OCI-M2 (cell line): ENCODE measurements around the gene STPG3.

Experiments used
- DNase-seq: peaks from one replicate; lab custom pipeline; 2025; ENCODE audit not compliant: unreplicated experiment; lab: John Stamatoyannopoulos, UW

Gene STPG3

DNA sequence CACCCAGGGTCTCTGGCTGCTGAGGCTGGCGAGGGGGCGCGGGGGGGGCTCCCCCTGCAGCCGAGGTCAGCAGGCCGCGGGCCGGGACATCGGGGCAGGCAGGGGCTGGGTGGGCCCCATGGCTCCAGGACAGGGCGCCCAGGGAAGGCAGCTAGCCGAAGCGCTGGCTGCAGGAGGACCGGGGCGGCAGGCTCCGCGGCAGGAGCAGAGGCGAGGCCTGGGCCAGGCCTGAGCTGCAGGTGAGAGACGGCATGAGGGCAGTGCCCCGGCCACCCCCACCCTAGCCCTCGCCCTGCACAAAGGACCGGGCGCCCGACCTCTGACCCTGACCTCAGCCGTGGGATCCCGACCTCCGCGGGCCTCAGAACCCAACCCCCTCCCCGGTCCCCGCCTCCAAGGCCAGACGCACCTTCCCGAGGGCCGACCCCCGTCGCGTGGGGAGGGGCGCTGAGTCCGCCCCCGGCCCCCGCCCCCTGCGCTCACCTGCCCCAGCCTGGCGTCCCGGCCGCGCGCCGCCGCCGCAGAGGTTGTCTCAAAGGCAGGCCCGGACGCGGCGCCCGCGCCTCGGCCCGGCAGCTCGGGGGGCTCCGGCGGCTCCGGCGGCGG lies 29.5 kb upstream of the STPG3 start:
- DNase-seq, result no peak

DNA sequence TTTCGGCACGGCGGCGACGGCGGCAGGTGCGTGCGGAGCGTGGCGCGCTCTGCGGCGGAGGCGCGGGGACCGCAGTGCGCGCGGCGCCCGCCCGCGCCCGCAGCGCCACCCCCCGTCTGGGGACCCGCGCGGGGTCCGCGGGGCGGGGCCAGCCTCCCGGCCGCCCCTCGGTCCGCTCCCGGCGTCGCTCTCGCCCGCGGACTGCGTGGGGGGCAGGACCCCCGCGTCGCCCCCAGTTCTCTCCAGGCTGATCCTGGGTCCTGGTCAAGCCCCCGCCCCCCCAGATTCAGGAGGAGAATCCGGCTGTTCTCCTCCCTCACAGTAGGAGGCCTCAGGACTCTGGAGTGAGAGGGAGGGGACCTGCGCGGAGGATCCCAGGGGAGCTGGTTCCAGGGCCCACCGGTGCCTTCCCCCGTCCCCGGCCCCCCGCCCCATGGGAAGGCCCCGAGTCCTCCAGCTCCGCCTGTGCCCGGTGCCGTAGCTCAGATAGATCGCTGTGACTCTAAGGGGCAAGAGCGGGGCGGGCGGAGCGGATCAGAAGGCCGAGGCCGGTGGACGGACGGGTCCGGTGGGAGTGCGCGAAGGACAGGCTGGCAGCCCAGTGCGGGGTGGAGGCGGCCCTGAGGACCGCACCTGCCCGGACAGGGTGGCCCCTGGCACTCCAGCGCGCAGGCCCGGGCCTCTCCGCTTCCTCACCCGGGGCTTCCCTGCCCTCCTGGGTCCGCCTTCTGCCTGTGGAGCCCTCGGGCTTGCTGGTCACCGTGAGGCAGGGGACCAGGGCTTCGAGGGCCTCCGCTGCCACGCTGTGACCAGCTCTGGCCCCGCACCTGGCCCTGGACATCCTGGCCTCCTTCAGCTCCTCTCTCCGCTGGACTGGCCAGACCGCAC lies 28.7 kb upstream of the STPG3 start, which contains the start of gene RNF208:
Gene RNF208 (minus strand): TSS at position 51 of the 888 bp plus-strand sequence. CDS start 1,028 bp downstream, outside the sequence.
- DNase-seq, result no peak

DNA sequence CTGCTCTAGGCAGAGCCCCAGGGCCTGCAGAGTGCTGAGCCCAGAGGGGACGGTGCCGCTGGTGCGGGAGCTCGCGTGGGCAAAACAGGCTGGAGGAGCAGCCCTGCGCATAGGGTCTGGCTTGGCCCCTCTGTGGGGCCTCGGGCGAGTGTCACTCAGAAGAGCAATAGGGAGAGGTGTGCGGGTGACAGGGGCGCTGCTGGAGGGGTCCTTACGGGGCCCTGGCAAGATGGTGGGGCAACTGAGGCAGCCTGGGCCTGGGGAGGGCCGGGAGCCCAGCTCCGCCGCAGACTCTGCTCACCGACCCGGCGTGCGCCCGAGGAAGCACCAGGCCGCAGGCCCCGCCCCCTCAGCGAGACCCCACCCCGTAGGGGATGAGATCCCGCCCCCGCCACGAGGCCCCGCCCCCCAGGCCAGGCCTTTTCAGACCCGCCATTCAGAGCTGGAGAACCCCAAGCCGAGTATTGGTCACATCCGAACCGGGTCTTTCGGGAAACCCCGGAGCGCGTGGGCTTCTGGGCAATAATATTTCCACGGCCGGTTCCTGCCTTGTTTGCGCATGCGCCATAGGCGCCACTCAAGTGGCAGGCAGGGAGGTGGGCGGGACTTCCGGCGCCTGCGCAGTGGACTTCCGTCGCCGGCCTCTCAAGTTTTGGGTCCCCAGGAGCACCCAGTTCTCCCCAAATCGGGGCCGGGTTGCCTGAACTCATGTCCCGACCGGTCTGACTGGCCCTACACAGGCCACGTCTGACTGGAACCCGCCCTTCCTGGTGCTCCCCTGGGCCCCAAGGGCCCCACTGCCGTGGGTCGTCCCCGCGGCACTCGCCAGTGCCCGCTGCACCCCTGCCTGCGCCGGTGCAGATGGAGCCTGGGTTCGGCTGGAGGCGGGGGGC lies 27.8 kb upstream of the STPG3 start:
- DNase-seq, result peak; percentile 82

DNA sequence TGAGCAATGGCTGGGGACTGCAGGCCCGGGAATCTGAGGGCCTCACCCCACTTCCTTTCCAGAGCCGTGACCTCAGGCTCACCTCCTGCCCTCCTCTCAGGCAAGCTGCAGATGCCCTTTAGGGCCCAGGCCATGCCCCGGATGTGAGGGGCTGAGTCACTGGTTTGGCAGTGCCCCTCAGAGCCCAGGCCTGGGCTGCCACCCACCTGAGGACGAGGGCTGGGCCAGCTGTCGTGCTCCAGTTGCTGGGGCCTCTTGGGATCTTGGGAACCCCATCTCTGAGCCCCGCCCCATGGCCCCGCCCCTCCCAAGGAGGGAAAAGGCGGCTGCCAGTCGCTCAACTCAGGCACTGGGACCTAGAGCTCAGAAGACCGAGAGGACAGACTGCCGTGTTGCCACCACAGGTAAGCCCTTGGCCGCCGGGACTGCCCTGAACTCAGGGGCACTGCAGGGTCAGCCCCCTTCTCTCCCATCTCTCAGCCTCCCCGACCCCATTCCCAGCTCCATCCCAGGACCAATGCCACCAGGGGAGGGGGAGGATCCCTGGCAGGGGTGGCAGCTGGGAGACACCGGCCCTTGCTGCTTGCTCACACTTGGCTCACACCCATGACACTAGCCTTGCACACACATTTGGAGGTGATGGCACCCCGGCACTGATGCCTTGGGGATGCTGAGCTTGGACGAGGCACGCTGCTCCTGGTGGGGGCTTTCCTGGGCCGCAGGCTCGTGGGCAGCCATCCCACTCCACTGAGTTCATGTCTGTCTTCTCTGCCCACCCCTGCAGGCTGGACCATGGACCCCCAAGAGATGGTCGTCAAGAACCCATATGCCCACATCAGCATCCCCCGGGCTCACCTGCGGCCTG lies 26.0 kb upstream of the STPG3 start, which contains the start of gene CYSRT1:
Gene CYSRT1 (plus strand): TSS at position 345 of the 865 bp plus-strand sequence. CDS start 448 bp downstream, at position 793.
- DNase-seq, result no peak

- no peak for DNase-seq
Observed at GRCh38 chr9:137225699-137226331, 25.3 kb upstream of the STPG3 start.

GRCh38 chr9:137226338-137227053 lies 24.6 kb upstream of the STPG3 start:
- no peak for DNase-seq

DNA sequence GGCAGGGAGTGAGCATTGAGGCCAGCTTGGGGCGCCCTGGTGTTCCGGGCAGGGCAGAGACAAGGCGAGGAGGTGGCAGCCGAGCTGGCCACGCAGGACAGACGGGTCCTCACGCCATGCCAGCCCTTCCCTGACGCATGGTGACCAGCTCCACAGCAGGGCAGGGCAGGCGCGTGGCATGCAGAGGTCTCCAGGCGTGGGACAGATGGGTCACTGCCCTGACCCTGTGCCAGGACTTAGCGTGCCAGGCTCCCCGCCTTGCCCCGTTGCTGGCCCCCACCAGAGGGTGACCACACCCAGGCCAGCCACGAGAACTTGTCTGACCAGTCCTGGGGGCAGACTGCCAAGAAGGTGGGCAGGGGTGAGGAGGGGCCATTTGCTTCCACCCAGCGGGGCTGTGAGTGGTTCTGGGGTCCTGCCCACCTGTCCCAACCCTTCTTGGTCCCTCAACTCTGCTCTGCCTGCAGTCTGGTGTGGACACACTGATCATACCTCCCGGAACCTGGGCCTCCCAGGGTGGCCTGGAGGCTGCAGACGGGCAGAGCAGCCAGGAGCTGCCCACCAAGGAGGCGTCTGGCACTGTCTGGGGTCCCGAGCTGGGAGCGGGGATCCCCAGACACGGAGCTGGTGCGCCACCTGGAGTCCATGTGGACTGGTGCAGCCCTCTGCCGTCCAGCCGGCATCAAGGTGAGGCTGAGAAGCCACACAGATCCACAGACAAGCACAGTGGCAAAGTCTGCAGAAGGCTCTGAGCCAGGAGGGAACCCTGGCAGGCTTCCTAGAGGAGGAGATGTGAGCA lies 23.8 kb upstream of the STPG3 start, which contains the start of gene RNF224:
Gene RNF224 (plus strand): TSS at position 449 of the 799 bp plus-strand sequence. CDS start 834 bp downstream, outside the sequence.
- peak; percentile 22 for DNase-seq

DNA sequence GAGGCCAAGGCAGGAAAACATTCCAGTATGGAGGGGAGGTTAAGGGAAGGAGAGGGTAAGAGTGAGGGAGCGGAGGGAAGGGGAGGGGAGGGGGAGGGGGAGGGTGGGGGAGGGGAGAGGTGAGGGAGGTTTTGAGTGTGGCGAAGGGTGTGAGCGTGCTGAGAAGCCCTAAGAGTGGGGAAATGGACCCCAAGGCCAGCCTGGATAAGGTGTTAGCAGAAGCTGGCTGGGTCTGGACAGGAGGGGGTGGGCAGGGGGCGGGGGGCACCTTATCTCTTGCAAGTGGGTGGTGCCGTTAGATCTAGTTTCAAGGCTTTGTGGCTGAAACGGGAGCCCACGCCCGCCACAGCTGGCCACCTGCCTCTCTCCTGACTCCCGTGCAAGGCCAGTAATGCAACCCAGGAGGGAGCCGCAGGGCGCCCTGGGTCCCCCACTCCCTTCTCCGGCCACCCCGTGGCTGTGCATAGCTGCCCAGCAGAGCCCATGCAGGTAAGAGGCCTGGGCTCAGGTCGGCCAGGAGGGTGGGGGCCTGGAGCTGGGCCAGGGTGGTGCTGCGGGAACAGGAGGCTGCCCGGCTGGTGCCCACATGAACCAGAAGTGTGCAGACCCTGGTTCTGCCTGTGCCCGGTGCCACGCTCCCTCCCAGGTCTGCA lies 23.1 kb upstream of the STPG3 start:
- no peak for DNase-seq

GRCh38 chr9:137228506-137228967 lies 22.5 kb upstream of the STPG3 start:
- no peak for DNase-seq

DNA sequence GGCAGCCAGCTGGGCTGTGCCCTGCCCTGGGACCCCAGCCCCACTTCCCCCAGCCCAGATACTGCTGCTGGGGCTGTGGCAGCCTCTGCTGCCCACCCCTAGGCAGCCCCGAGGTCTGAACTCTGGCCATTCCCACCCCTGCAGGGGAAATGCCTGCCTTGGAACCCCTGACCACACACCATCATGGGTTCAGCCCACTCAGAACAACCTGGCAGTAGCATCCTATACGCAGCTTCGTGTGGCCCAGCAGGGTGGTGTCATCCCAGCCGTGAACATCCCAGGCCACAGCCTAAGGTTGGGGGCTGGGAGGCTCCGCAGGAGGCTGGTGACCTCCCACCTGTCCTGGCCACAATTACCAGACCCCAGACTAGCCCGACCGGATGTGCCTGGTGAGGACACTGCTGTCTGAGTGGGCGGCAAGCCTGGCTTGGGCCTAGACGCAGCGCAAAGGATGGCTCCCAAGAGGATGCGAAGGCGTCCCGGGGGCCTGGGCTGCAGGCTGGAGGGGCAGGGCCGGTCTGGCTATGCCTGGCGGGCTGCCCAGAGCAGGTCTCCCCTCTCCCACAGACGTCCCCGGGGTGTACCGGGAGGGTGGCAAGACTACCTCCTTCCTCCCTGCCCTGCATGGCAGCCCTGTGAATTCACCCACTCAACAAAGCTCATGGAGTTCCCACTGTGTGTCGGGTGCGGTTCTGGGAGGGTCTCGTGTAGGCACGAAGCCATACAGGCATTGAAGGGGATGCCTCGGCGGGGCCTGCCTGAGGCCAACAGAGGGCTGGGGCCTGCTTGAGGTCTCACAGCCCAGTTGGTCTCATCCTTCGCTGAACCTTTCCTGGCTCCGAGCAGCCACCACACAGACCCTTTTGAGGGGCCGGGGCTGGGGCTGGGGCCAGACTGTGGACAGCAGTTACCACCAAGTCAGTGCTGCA lies 21.9 kb upstream of the STPG3 start:
- DNase-seq, result no peak

DNA sequence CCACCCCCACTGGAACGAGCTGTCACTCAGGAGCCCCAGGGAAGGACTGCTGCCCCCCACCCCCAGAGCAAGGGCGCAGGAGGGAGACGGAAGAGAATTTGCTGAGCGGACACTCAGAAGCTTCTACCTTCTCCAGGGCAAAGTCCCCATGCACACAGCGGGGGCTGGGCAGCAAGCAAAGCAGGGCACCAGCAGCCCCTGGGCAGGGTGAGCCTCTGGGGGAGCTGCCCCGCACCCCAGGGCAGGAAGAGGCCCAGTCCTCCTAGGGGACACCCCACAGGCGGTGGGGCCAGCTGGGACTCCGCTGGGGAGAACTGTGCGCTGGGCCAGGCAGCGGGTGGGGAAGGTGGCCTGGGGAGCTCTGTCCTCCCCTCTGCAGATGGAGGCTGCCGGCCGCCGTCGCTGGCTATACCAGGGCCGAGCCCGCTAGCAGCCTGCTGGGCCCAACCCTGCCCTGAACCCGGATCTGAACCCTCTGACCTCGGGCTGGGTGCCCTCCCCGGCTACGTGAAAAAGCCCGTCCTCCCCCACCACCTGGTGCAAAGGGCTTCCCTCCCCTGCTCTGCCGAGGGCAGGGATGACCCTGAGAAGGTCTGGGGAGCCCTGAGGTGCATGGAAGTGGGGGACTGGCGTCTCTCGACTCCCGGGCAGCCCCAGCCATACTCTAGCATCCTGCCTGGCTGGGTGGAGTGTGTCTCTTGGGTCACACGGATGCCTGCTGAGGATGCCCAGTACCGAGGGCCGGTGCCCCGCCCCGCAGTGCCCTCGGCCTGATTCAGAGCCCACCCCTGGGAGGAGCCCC lies 21.0 kb upstream of the STPG3 start:
- no peak for DNase-seq

GRCh38 chr9:137230705-137231371 lies 20.2 kb upstream of the STPG3 start, which contains the start of gene SLC34A3:
TSS of gene SLC34A3 (plus strand) at chr9:137230901. CDS start at chr9:137231703, 802 bp downstream.
- no peak for DNase-seq

DNA sequence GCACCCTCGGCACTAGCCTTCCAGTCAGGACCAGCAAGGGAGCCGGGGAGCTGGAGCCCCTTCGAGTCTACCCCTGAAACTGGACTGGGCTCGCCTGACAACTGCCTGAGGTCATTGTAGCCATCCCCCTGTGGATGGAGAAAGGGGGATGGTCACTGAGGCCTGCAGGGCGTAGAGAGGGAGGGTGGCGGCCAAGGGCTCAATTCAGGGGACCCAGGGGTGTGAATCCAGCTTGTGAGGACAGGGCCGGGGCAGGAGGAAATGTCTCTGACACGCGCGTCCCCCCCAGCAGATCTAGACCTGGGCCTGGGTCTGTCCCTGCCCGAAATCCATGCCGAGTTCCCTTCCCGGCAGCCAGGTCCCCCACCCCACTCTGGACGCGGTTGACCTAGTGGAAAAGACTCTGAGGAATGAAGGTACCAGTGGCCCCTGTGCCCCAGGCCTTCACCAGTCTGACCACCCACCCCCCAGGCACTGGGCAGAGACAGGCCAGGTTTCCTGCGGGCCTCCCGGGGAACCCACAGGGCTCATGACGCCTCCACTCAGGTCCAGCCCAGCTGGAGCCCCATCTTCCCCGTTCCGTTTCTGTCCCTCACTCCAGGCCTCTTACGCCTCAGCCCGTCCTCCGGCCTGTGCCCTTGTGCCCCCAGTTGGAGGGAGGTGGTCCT lies 19.6 kb upstream of the STPG3 start:
- DNase-seq, result no peak

- DNase-seq, result no peak
Observed at GRCh38 chr9:137232101-137232500, 19.0 kb upstream of the STPG3 start.
